GM12878 (cell line): ENCODE results near the gene CDKL1. TPM values are rescaled to one million over a fixed set of nuclear protein-coding genes. Genes with fewer than 3 reads are reported as not detected.

Experiments used
- ATAC-seq: fragments of 200-7000 bp; cut with Tn5 transposase; 3 replicates; pipeline ENCODE4 v1.9.1; 2020; ENCODE audit warnings: mild to moderate bottlenecking, moderate library complexity
- BruUV-seq: library from RNA; stranded (reverse); fragments of 400-500 nt; replicated peaks from 2 replicates; lab custom pipeline; 2021; lab: Mats Ljungman, UMichigan
- CTCF ChIA-PET: fragments of 300-600 bp; sonication (Branson Sonifier 250); formaldehyde crosslinking; extraction: SDS; loops from one replicate; lab custom pipeline; 2021; ENCODE audit warnings: inconsistent platforms; lab: Yijun Ruan, JAX
- POLR2A ChIA-PET: fragments of 350-600 bp; formaldehyde crosslinking; extraction: SDS; loops from one replicate; lab custom pipeline; 2021; ENCODE audit warnings: inconsistent platforms; lab: Charles Lee
- RAD21 ChIA-PET: fragments of 300-600 bp; sonication (Branson Sonifier 250); formaldehyde crosslinking; loops from one replicate; lab custom pipeline; 2023; ENCODE audit warnings: antibody characterized with exemption; ENCODE audit not compliant: unreplicated experiment; lab: Charles Lee
- SMC1A ChIA-PET: fragments of 300-600 bp; sonication (Branson Sonifier 250); formaldehyde crosslinking; loops from one replicate; lab custom pipeline; 2023; ENCODE audit not compliant: unreplicated experiment, uncharacterized antibody; lab: Charles Lee
- DNase-seq: peaks from one replicate; pipeline ENCODE4 v3.0.0-alpha.2; 2011; ENCODE audit warnings: low read depth, low spot score
- FAIRE-seq: peaks from 3 replicates; lab custom pipeline; 2011; peaks lifted over from hg19 to GRCh38; lab: Jason Lieb, UNC
- H2AFZ ChIP-seq: 2 replicates; pipeline ENCODE4 v1.6.0; 2011; ENCODE audit warnings: low read depth, low read length, control low read depth; ENCODE audit not compliant: control insufficient read depth
- H3K27ac ChIP-seq: 2 replicates; pipeline ENCODE4 v1.5.1; 2011; ENCODE audit warnings: control low read depth; ENCODE audit not compliant: control insufficient read depth, insufficient read depth
- H3K27me3 ChIP-seq, 2 experiments: replicated peaks in 1 of 2; 2 replicates each; pipeline versions ENCODE4 v1.6.0 to v1.6.1; 2011; ENCODE audit warnings: low read length in 1 of 2; ENCODE audit not compliant: control insufficient read depth in 2 of 2, insufficient read depth in 2 of 2
- H3K36me3 ChIP-seq, 2 experiments: 2 replicates each; pipeline ENCODE4 v1.5.1; 2011; ENCODE audit warnings: low read length in 1 of 2; ENCODE audit not compliant: control insufficient read depth in 2 of 2, insufficient read depth in 2 of 2
- H3K4me1 ChIP-seq: 2 replicates; pipeline ENCODE4 v1.6.1; 2011; ENCODE audit warnings: mild to moderate bottlenecking, low read length, moderate library complexity, mixed read lengths; ENCODE audit not compliant: control insufficient read depth, insufficient read depth
- H3K4me2 ChIP-seq: 2 replicates; pipeline ENCODE4 v1.6.0; 2011; ENCODE audit warnings: control low read depth; ENCODE audit not compliant: control insufficient read depth, insufficient read depth
- H3K4me3 ChIP-seq: fragments of 200-600 bp; sonication (generic); 2 replicates; pipeline ENCODE4 v1.5.1; 2016
- H3K79me2 ChIP-seq: 2 replicates; pipeline ENCODE4 v1.6.0; 2011; ENCODE audit warnings: low read length; ENCODE audit not compliant: control insufficient read depth, insufficient read depth
- H3K9ac ChIP-seq: 2 replicates; pipeline ENCODE4 v1.8.0; 2011; ENCODE audit warnings: low read length, control low read depth, mixed read lengths; ENCODE audit not compliant: control insufficient read depth, insufficient read depth
- H3K9me3 ChIP-seq: replicated peaks from 3 replicates; pipeline ENCODE4 v1.5.1; 2011; ENCODE audit warnings: mild to moderate bottlenecking, low read length; ENCODE audit not compliant: control insufficient read depth, insufficient read depth
- H4K20me1 ChIP-seq: 2 replicates; pipeline ENCODE4 v1.6.0; 2011; ENCODE audit not compliant: control insufficient read depth, insufficient read depth
- CHD1 ChIP-seq: IDR thresholded peaks from 2 replicates; pipeline ENCODE4 v1.6.1; 2012; ENCODE audit warnings: low read depth, low read length, improper control_type of control experiment
- E2F8 ChIP-seq: fragments of 450-650 bp; IDR thresholded peaks from 2 replicates; pipeline ENCODE4 v1.6.1; 2018; ENCODE audit warnings: mild to moderate bottlenecking, low read depth, moderate library complexity; ENCODE audit not compliant: partially characterized antibody
- ETV6 ChIP-seq, 2 experiments: fragments of 450-650 bp in 1 of 2; IDR thresholded peaks in 1 of 2; conservative IDR thresholded peaks in 1 of 2; 2 replicates each; pipeline ENCODE4 v1.6.1; 2014; ENCODE audit warnings: antibody characterized with exemption in 1 of 2, borderline replicate concordance in 1 of 2, low read depth in 1 of 2, mild to moderate bottlenecking in 1 of 2, moderate library complexity in 1 of 2
- EZH2 ChIP-seq: IDR thresholded peaks from 2 replicates; pipeline ENCODE4 v1.6.1; 2012; ENCODE audit warnings: low read depth, mild to moderate bottlenecking, control low read depth, inconsistent platforms, low read length, borderline replicate concordance; ENCODE audit not compliant: control insufficient read depth
- GATAD2B ChIP-seq: fragments of 450-650 bp; conservative IDR thresholded peaks from 2 replicates; pipeline ENCODE4 v1.6.1; 2017; ENCODE audit warnings: low read depth, mild to moderate bottlenecking, moderate library complexity
- HCFC1 ChIP-seq: fragments of 150-350 bp; IDR thresholded peaks from 2 replicates; pipeline ENCODE4 v1.6.1; 2014; ENCODE audit warnings: low read length
- NR2F1 ChIP-seq: fragments of 450-650 bp; conservative IDR thresholded peaks from 2 replicates; pipeline ENCODE4 v1.6.1; 2017; ENCODE audit warnings: mild to moderate bottlenecking
- RAD21 ChIP-seq: IDR thresholded peaks from 2 replicates; pipeline ENCODE4 v1.6.1; 2011; ENCODE audit warnings: mild to moderate bottlenecking, low read depth, low read length, moderate library complexity; ENCODE audit not compliant: insufficient read depth
- SMAD5 ChIP-seq: IDR thresholded peaks from 2 replicates; pipeline ENCODE4 v1.6.1; 2016; ENCODE audit warnings: antibody characterized with exemption, low read depth
- SRF ChIP-seq, 2 experiments: IDR thresholded peaks; 2 replicates each; pipeline ENCODE4 v1.6.1; 2011; ENCODE audit warnings: low read depth in 2 of 2, low read length in 2 of 2, mild to moderate bottlenecking in 1 of 2, moderate library complexity in 1 of 2
- STAT1 ChIP-seq: fragments of 450-650 bp; conservative IDR thresholded peaks from 2 replicates; pipeline ENCODE4 v1.6.1; 2014; ENCODE audit warnings: antibody characterized with exemption, mild to moderate bottlenecking
- SUPT20H ChIP-seq: IDR thresholded peaks from 2 replicates; pipeline ENCODE4 v1.6.1; 2011; ENCODE audit warnings: low read depth, mild to moderate bottlenecking, low read length, moderate library complexity, borderline replicate concordance; ENCODE audit not compliant: control insufficient read depth
- TAF1 ChIP-seq: IDR thresholded peaks from 2 replicates; pipeline ENCODE4 v1.6.1; 2011; ENCODE audit warnings: mild to moderate bottlenecking, low read depth, low read length, borderline replicate concordance
- USF2 ChIP-seq: IDR thresholded peaks from 2 replicates; pipeline ENCODE4 v1.6.1; 2011; ENCODE audit warnings: low read depth, low read length, improper control_type of control experiment, borderline replicate concordance
- YBX1 ChIP-seq: fragments of 450-650 bp; IDR thresholded peaks from 2 replicates; pipeline ENCODE4 v1.6.1; 2016; ENCODE audit warnings: antibody characterized with exemption
- ZNF207 ChIP-seq: fragments of 450-650 bp; IDR thresholded peaks from 2 replicates; pipeline ENCODE4 v1.6.1; 2014; ENCODE audit warnings: antibody characterized with exemption, mild to moderate bottlenecking, borderline replicate concordance
- ZNF592 ChIP-seq: fragments of 450-650 bp; IDR thresholded peaks from 2 replicates; pipeline ENCODE4 v1.6.1; 2017; ENCODE audit warnings: mild to moderate bottlenecking, moderate library complexity
- WGBS: methylation state at CpG from one replicate; pipeline ENCODE4 v1.1.6; 2016; ENCODE audit warnings: low lambda C conversion rate; ENCODE audit not compliant: insufficient replicate concordance, insufficient coverage; ENCODE audit errors: missing lambda C conversion rate; 5-methylcytosine and 5-hydroxymethylcytosine counted together
- in situ Hi-C: fragments of 300-500 bp; cut with MboI; formaldehyde crosslinking; loops from 9 replicates; pipeline ENCODE4 v1.14.3; 2018; ENCODE audit warnings: mixed read lengths
- intact Hi-C: fragments of 100-400 bp; cut with micrococcal nuclease; formaldehyde crosslinking; loops from one replicate; pipeline ENCODE4 v1.14.2; 2022; ENCODE audit not compliant: unreplicated experiment
- polyA plus RNA-seq, 11 experiments: library from polyadenylated mRNA; depleted of rRNA in 4 of 11; unstranded in 6 of 11; stranded (reverse) in 5 of 11; fragments of >200 nt; fragmentation: Nextera tagmentation in 4 of 11; fragmentation: Illumina TruSeq in 1 of 11; extraction: Ambion mirVana in 4 of 11; extraction: Trizol in 1 of 11; gene quantifications; 1 replicate in 1 of 11; 2 replicates in 10 of 11; pipeline versions ENCODE4 v1.2.1 to v1.2.3, GENCODE V29; 2011 to 2016; ENCODE audit warnings: inconsistent platforms in 2 of 11, missing spikeins in 2 of 11, low read depth in 1 of 11
- total RNA-seq, 4 experiments: library from RNA; depleted of rRNA in 3 of 4; stranded (reverse); fragments of >200 nt in 3 of 4; fragmentation: Illumina TruSeq in 1 of 4; extraction: Trizol in 1 of 4; gene quantifications; 2 replicates each; pipeline versions ENCODE4 v1.2.1 to v1.2.3, GENCODE V29; 2013 to 2021

Gene CDKL1
- total and polyA plus RNA-seq, 10 of the 15 experiments (the other 5 are each of a cell fraction or from before 2014, with no cell fraction given), result 9.0 to 19.0 (median 11.1) TPM

DNA sequence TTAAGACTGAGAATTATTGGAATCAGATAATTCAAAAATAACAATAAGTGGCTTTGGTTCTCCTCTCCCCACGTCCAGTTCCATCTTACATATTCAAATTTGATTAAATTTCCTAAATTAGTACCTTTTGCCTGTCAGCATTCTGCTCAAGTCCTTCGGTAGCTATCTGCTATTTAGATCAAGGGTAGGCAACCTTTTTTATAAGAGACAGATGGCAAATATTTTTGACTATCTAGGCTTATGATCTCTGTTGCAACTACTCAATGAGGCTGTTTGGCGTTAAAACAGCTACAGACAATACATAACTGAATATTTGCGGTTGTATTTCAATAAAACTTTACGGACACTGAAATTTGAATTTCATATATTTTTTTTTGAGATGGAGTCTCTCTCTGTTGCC is 106.4 kb downstream of the CDKL1 start:
- SMC1A ChIA-PET, result interaction anchor here (0.9 kb wide), 1 partner anchor 83 kb away, joined by 3 read pairs; no protein-coding TSS in a partner anchor
- TF ChIP-seq SMAD5 (no peak), STAT1 (no peak), YBX1 (no peak), USF2 (no peak), SRF (IDR thresholded peaks at IDR 0.05; ENCODE audit: low read depth in 2 of 2, low read length in 2 of 2) (no peak), ZNF207 (no peak), SUPT20H (no peak), HCFC1 (no peak), NR2F1 (no peak), E2F8 (no peak), EZH2 (no peak), TAF1 (no peak), GATAD2B (no peak), CHD1 (no peak), RAD21 (no peak), ETV6 (conservative IDR thresholded peaks at IDR 0.05 in 1 of 2, IDR thresholded peaks at IDR 0.05 in 1 of 2; ENCODE audit: borderline replicate concordance in 1 of 2, low read depth in 1 of 2) (no peak), ZNF592 (no peak)
- no peak overlapping the region for H3K9ac ChIP-seq
- DNase-seq, result no peak
- no peak for ATAC-seq
- no peak for FAIRE-seq
- intact Hi-C loops (no loop called here), in situ Hi-C loops (no loop called here)
- CTCF ChIA-PET, result no interaction called here
- no peak overlapping the region for H3K4me2 ChIP-seq
- RAD21 ChIA-PET, result no interaction called here
- peaks cover 0 to 1% of the 10 kb centered on the region in 2 experiments; a peak in 2 of 4 replicates for H3K36me3 ChIP-seq
- H3K79me2 ChIP-seq, result no peaks in the 10 kb centered on the region
- H4K20me1 ChIP-seq, result no peaks in the 10 kb centered on the region
- POLR2A ChIA-PET, result interaction anchor here (0.6 kb wide), 2 partner anchors 449 to 613 kb away, joined by 3 read pairs; no protein-coding TSS in a partner anchor
- no peak overlapping the region for H3K27ac ChIP-seq
- no TSS peak for BruUV-seq
- H3K4me1 ChIP-seq, result no peaks in the 10 kb centered on the region
- H3K27me3 ChIP-seq, result no peaks in the 10 kb centered on the region
- WGBS, result 88% methylated on average over 5 of the region's 5 CpGs
- H2AFZ ChIP-seq, result no peak overlapping the region
- H3K9me3 ChIP-seq, result no peaks in the 10 kb centered on the region
- H3K4me3 ChIP-seq, result no peak overlapping the region
